ENCODE data around the gene LYPLAL1.
"Not testable (repeated sequence)": the region's sequence is repeated elsewhere in the genome, so short reads cannot be mapped to it uniquely, and the experiment has no call there.

Gene LYPLAL1

GRCh38 chr1:219189952-219190351, 16.3 kb downstream of the LYPLAL1 start:
- H3K27me3 ChIP-seq (ENCODE audit: low read depth, low read length), result no peaks in the 10 kb centered on the region
- peaks cover 62% of the 10 kb centered on the region for H3K4me1 ChIP-seq (ENCODE audit: low read length)
- peak overlapping the region; percentile 92 for H3K27ac ChIP-seq (ENCODE audit: low read length)
- peaks cover 51% of the 10 kb centered on the region for H3K79me2 ChIP-seq (ENCODE audit: low read length)
- no peaks in the 10 kb centered on the region for H4K20me1 ChIP-seq (ENCODE audit: insufficient read depth, low read length)
- H3K4me3 ChIP-seq (ENCODE audit: low read length), result peak overlapping the region; percentile 18; the same call in 1 of the 2 replicates
- TF ChIP-seq CTCF (IDR thresholded peaks at IDR 0.05; ENCODE audit: low read depth, low read length) (no peak), EZH2phosphoT487 (IDR thresholded peaks at IDR 0.05; ENCODE audit: low read depth) (no peak)
- H3K4me2 ChIP-seq (ENCODE audit: low read length), result peak overlapping the region; percentile 79
- H3K9me3 ChIP-seq (ENCODE audit: insufficient read depth, low read length), result no peaks in the 10 kb centered on the region
- H2AFZ ChIP-seq (ENCODE audit: low read depth, low read length), result no peak overlapping the region
- H3K9ac ChIP-seq (ENCODE audit: low read length), result peak overlapping the region; percentile 46
- peaks cover 25% of the 10 kb centered on the region for H3K36me3 ChIP-seq (replicated peaks; ENCODE audit: low read depth, low read length)

- peaks cover 46% of the 10 kb centered on the region for H3K79me2 ChIP-seq (ENCODE audit: low read length)
- H3K36me3 ChIP-seq (replicated peaks; ENCODE audit: low read depth, low read length), result peaks cover 27% of the 10 kb centered on the region
- peaks cover 61% of the 10 kb centered on the region for H3K4me1 ChIP-seq (ENCODE audit: low read length)
- no peak overlapping the region for H3K4me3 ChIP-seq (ENCODE audit: low read length)
- TF ChIP-seq CTCF (IDR thresholded peaks at IDR 0.05; ENCODE audit: low read depth, low read length), result no peak
- no peak for TF ChIP-seq EZH2phosphoT487 (IDR thresholded peaks at IDR 0.05; ENCODE audit: low read depth)
- peak overlapping the region; percentile 92; the same call in 1 of the 2 replicates for H3K27ac ChIP-seq (ENCODE audit: low read length)
- no peak overlapping the region for H3K9ac ChIP-seq (ENCODE audit: low read length)
- no peak overlapping the region for H2AFZ ChIP-seq (ENCODE audit: low read depth, low read length)
- no peaks in the 10 kb centered on the region for H3K9me3 ChIP-seq (ENCODE audit: insufficient read depth, low read length)
- H3K4me2 ChIP-seq (ENCODE audit: low read length), result peak overlapping the region; percentile 4; the same call in 1 of the 2 replicates
- H4K20me1 ChIP-seq (ENCODE audit: insufficient read depth, low read length), result no peaks in the 10 kb centered on the region
- H3K27me3 ChIP-seq (ENCODE audit: low read depth, low read length), result no peaks in the 10 kb centered on the region
Observed at GRCh38 chr1:219190605-219191004, 16.9 kb downstream of the LYPLAL1 start.

- H3K4me2 ChIP-seq (ENCODE audit: low read length); H3K9ac ChIP-seq (ENCODE audit: low read length); H3K9me3 ChIP-seq (ENCODE audit: insufficient read depth, low read length); H3K27ac ChIP-seq (ENCODE audit: low read length); H3K27me3 ChIP-seq (ENCODE audit: low read depth, low read length); H3K4me3 ChIP-seq (ENCODE audit: low read length); H2AFZ ChIP-seq (ENCODE audit: low read depth, low read length); H4K20me1 ChIP-seq (ENCODE audit: insufficient read depth, low read length): not testable (repeated sequence)
- Histone ChIP-seq H3K4me1 (ENCODE audit: low read length) (peaks cover 13% of the 10 kb centered on the region), H3K79me2 (ENCODE audit: low read length) (peaks cover 14% of the 10 kb centered on the region), H3K36me3 (replicated peaks; ENCODE audit: low read depth, low read length) (peaks cover 32% of the 10 kb centered on the region)
Observed at GRCh38 chr1:219195833-219196232, 22.2 kb downstream of the LYPLAL1 start.

GRCh38 chr1:219201656-219202055, 28.0 kb downstream of the LYPLAL1 start:
- H3K9ac ChIP-seq (ENCODE audit: low read length), result no peak overlapping the region

More at GRCh38 chr1:219201656-219202055, 28.0 kb downstream of the LYPLAL1 start:
- Histone ChIP-seq H3K9me3 (ENCODE audit: insufficient read depth, low read length) (no peaks in the 10 kb centered on the region), H3K27me3 (ENCODE audit: low read depth, low read length) (no peaks in the 10 kb centered on the region), H2AFZ (ENCODE audit: low read depth, low read length) (no peak overlapping the region), H3K79me2 (ENCODE audit: low read length) (no peaks in the 10 kb centered on the region), H3K36me3 (replicated peaks; ENCODE audit: low read depth, low read length) (peaks cover 6% of the 10 kb centered on the region), H3K4me1 (ENCODE audit: low read length) (peaks cover 3% of the 10 kb centered on the region; the same call in 1 of the 2 replicates), H3K4me3 (ENCODE audit: low read length) (no peak overlapping the region), H3K4me2 (ENCODE audit: low read length) (no peak overlapping the region), H3K27ac (ENCODE audit: low read length) (no peak overlapping the region), H4K20me1 (ENCODE audit: insufficient read depth, low read length) (0 out of 2 replicates have a peak, but pooled peaks cover 6% of the 10 kb centered on the region)
- no peak for TF ChIP-seq CTCF (IDR thresholded peaks at IDR 0.05; ENCODE audit: low read depth, low read length)
- TF ChIP-seq EZH2phosphoT487 (IDR thresholded peaks at IDR 0.05; ENCODE audit: low read depth), result no peak

Data from OCI-LY3 (cell line).